IMR-90 (cell line): ENCODE data around the gene MYRFL.

Source experiments
- CTCF ChIP-seq: conservative IDR thresholded peaks from 2 replicates; pipeline ENCODE4 v1.5.1; 2012; ENCODE audit warnings: mild to moderate bottlenecking, low read depth, low read length, improper control_type of control experiment
- MXI1 ChIP-seq: IDR thresholded peaks from 2 replicates; pipeline ENCODE4 v1.6.1; 2012; ENCODE audit warnings: low read depth, mild to moderate bottlenecking, low read length, moderate library complexity, borderline replicate concordance
- POLR2A ChIP-seq: IDR thresholded peaks from 2 replicates; pipeline ENCODE4 v1.6.1; 2012; ENCODE audit warnings: mild to moderate bottlenecking, low read depth, low read length
- SMC3 ChIP-seq: fragments of 150-350 bp; IDR thresholded peaks from 2 replicates; pipeline ENCODE4 v1.6.1; 2016; ENCODE audit warnings: low read depth, mild to moderate bottlenecking, antibody characterized with exemption, low read length, moderate library complexity

GRCh38 chr12:69919495-69919894, 94.5 kb downstream of the MYRFL start:
- TF ChIP-seq CTCF (no peak), MXI1 (no peak), SMC3 (no peak), POLR2A (no peak)
